Mucosa of rectum (tissue), 2 donors: ENCODE measurements around the gene FIS1.
A peak's percentile ranks its signal among the peaks of the same experiment; 100 is the strongest.
"Not testable (repeated sequence)": the region's sequence is repeated elsewhere in the genome, so short reads cannot be mapped to it uniquely, and the experiment has no call there.

Source experiments
- H3K27ac ChIP-seq, 2 donors: one replicate each; pipeline ENCODE4 v1.7.0; 2013; ENCODE audit warnings: inconsistent platforms in 2 of 2, low read depth in 2 of 2, low read length in 2 of 2
- H3K27me3 ChIP-seq, 2 donors: one replicate each; pipeline ENCODE4 v1.7.0; 2013; ENCODE audit warnings: low read length in 2 of 2; ENCODE audit not compliant: control insufficient read depth in 2 of 2, insufficient read depth in 2 of 2
- H3K36me3 ChIP-seq, 2 donors: one replicate each; pipeline ENCODE4 v1.7.0; 2013; ENCODE audit warnings: low read length in 2 of 2; ENCODE audit not compliant: control insufficient read depth in 2 of 2, insufficient read depth in 2 of 2
- H3K4me1 ChIP-seq, 2 donors: one replicate each; pipeline ENCODE4 v1.7.0; 2013; ENCODE audit warnings: low read length in 2 of 2, mild to moderate bottlenecking in 1 of 2; ENCODE audit not compliant: control insufficient read depth in 2 of 2, insufficient read depth in 2 of 2
- H3K4me3 ChIP-seq, 2 donors: one replicate each; pipeline ENCODE4 v1.7.0; 2013; ENCODE audit warnings: low read length in 2 of 2
- H3K9ac ChIP-seq, 2 donors: one replicate each; pipeline ENCODE4 v1.7.0; 2013; ENCODE audit warnings: low read length in 2 of 2, low read depth in 1 of 2, mild to moderate bottlenecking in 1 of 2
- H3K9me3 ChIP-seq, 2 donors: one replicate each; pipeline ENCODE4 v1.7.0; 2013; ENCODE audit warnings: low read length in 2 of 2; ENCODE audit not compliant: control insufficient read depth in 2 of 2
- donor health status: healthy.
- donor health status: Normal muscosa, but diverticular disease.

FIS1 gene

DNA sequence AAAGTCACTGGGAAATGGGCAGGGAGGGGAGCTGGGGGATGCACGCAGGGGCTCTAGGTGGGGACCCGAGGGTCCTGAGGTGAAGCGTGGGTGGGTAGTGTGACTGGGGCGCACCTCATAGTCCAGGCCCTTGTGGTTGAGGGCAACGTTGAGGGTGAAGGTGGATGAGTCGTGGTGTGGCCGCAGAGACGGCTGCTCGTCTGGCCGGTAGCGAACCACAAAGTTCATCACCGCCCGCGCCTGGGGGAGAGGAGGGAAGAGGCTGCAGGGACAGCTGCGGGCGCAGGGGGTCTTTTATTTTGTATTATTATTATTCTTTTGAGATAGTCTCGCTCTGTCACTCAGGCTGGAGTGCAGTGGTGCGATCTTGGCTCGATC is 38.2 kb downstream of the FIS1 start:
- Histone ChIP-seq H3K27ac (no peak overlapping the region), H3K27me3 (peaks cover 0 to 2% of the 10 kb centered on the region in 2 donors), H3K9me3 (no peaks in the 10 kb centered on the region), H3K9ac (no peak overlapping the region), H3K4me1 (peaks cover 5 to 6% of the 10 kb centered on the region in 2 donors), H3K4me3 (no peak overlapping the region), H3K36me3 (peaks cover 18 to 25% of the 10 kb centered on the region in 2 donors)

DNA sequence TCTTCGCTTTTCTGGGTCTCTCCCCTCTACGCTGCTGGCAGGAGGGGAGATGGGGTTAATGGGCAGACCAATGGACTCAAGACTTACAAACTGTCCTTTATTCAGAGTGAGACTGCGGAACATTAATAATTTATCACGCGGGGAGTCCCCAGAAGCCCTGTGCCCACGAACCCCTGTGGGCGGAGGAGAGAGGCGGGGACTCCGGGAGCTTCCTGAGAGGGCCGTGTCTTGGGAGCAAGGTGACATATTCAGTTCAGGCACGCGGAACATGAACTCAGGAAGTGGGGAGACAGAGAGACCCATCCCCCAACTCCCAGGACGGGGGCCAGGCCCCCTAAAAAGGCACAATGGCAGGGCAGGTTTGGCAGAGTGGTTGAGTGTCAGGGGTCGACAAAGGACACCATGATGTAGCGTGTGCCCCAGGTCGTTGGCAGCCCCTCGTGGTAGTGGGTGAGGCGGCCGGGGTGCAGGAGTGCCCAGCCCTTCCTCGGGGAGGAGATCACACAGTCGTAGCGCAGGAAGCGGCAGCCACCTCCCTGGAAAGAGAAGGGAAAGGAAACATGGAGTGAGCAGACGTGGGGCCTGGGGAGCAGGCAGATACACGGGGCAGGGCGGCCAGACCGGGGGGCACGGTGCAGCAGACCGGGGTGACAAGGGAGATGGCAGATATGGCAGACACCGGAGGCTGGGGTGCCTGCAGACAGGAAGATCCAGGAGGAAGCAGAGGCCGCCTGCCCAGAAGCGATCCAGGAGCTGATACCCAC is 38.8 kb downstream of the FIS1 start:
- no peak overlapping the region for H3K4me3 ChIP-seq
- H3K36me3 ChIP-seq = peaks cover 13 to 25% of the 10 kb centered on the region in 2 donors
- no peaks in the 10 kb centered on the region for H3K9me3 ChIP-seq
- peaks cover 0 to 2% of the 10 kb centered on the region in 2 donors for H3K27me3 ChIP-seq
- H3K4me1 ChIP-seq = peaks cover 6 to 8% of the 10 kb centered on the region in 2 donors
- H3K9ac ChIP-seq = no peak overlapping the region
- no peak overlapping the region for H3K27ac ChIP-seq

DNA sequence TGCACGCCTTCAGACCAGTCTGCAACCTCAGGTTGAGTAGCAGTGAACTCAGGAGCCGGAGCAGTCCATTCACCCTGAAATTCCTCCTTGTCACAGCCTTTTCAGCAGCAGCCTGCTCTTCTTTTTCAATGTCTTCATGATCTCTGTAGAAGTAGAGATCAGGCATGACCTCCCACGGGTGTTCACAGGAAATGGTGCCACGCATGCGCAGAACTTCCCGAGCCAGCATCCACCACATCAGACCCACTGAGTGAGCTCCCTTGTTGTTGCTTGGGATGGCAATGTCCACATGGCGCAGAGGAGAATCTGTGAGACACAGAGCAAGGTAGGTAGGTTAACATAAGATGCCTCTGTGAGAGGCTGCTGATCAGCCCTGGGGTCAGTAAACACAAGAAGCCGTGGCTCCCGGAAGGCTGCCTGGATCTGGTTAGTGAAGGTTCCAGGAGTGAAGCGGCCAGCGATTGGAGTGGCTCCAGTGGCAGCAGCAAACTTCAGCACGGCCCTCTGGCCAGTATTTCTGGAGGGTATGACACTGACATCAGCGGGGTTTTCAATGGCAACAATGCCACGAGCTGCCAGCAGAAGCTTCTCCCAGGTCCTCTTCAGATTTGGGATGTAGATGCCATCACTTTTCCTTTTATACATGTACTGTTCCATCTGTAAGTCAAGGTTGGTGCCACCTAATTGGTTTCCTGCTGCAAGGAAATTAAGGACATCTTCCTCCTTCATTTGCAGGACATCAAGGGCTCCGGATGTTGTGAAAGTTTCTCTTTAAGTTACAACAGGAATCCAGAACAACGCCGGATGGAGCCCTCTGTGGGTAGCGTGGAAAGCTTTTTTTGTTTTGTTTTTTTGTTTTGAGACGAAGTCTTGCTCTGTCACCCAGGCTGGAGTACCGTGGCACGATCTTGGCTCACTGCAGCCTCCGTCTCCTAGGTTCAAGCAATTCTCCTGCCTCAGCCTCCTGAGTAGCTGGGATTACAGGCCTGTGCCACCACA is 40.8 kb downstream of the FIS1 start:
- not testable (repeated sequence) for H3K4me3 ChIP-seq, H3K9ac ChIP-seq, H3K9me3 ChIP-seq, H3K27me3 ChIP-seq, H3K27ac ChIP-seq
- peaks cover 5 to 11% of the 10 kb centered on the region in 2 donors for H3K36me3 ChIP-seq
- H3K4me1 ChIP-seq = peaks cover 12 to 14% of the 10 kb centered on the region in 2 donors

DNA sequence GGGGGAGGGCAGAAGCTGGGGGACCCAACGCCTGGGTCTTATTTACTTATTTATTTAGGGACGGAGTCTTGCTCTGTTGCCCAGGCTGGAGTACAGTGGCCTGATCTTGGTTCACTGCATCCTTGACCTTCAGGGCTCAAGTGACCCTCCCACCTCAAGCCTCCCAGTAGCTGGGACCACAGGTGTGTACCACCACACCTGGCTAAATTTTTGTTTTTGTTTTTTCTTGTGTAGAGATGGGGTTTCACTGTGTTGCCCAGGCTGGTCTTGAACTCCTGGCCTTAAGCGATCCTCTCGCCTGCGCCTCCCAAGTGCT is 42.3 kb downstream of the FIS1 start:
- Histone ChIP-seq H3K9ac (peak overlapping the region in 1 of 2 donors; percentile 79), H3K4me3 (no peak overlapping the region), H3K9me3 (no peaks in the 10 kb centered on the region), H3K27me3 (peaks cover 0 to 6% of the 10 kb centered on the region in 2 donors), H3K36me3 (peaks cover under 1 to 5% of the 10 kb centered on the region in 2 donors), H3K27ac (no peak overlapping the region), H3K4me1 (peaks cover 12 to 14% of the 10 kb centered on the region in 2 donors)

DNA sequence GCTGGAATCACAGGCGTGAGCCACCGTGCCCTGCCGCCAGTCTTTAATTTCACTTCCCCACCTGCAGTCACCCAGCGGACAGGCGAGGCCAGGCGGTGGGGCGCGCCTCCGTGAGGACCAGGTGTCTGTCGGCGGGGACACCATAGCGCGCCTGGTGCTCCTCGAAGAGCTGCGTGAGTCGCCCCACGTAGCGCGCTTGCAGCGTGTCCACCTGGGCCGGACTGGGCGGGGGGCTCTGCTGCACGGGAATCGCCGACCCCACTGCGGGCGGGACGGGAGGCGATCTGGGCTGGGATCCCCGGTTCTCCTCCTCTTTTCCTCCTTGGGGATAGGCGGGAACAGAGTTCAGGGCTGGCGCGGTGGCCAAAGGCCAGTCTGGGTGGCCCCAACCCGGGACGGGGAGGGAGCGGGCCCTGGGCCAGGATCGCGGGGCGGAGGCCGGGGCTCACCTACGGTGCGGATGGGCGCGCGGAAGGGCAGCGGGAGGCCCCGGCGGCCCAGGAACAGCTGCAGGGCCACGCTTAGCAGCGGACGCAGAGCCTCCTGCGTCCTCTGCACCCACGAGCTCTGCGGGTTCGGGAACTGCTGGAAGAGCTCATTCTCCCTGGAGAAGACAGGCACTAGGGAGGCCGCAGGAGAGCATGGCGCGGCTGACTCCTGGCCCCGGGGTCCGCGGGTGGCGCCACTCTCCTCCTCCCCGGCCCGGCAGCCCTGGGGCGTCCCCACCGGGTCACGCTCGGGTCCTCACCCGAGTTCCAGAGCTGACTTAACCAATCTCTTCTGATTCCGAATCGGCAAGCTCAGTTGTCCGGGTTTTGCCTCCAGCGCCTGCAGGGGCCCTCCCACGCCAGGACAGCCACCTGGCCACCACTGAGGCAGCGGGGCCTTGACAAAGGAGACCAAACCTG is 42.9 kb downstream of the FIS1 start:
- Histone ChIP-seq H3K9ac (peak overlapping the region; percentile 14 to 79), H3K27me3 (peaks cover 0 to 6% of the 10 kb centered on the region in 2 donors), H3K4me3 (peak overlapping the region; percentile 48 to 70)

DNA sequence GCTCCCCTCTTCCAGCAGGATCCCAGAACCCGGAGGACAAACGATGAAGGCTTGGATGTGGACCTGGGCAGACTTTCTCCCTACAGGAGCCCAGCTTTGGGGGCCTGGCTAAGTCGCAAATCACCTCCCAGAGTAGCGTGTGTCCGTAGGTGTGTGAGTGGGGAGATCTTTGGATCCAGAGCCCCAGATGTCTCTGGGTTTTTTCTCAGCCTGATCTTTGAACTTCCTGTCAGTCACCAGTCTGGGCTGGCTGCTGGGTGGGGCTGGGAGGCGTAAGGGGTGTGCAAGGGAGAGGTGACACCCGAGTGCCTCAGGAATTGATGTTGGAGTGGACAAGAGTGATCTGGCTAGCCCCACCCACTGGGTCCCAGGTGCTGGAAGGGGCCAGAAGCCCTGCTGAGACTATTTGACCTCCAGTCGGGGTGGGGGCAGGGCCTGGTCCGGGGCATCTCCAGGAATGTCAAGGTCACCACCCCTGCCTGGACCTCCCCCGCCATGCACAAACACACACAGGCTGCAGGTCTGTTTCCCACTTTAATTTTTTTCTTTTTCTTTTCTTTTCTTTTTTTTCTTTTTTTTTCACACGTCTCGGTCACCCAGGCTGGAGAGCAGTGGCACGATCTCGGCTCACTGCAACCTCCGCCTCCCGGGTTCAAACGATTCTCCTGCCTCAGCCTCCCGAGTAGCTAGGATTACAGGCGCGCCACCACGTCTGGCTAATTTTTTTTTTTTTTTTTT is 43.9 kb downstream of the FIS1 start, which contains the start of gene MOGAT3:
Gene MOGAT3, minus strand, starts transcription at position 175 of the 738 bp plus-strand sequence. CDS start 182 bp downstream, outside the sequence.
- Histone ChIP-seq H3K9ac (peak within 1 kb of the TSS; percentile 70 to 79), H3K27me3 (peaks cover 0 to 6% of the 10 kb centered on the region in 2 donors), H3K4me3 (peak within 1 kb of the TSS; percentile 70 to 73), H3K4me1 (peaks cover 12 to 14% of the 10 kb centered on the region in 2 donors), H3K27ac (peak within 1 kb of the TSS; percentile 86 to 92), H3K9me3 (no peaks in the 10 kb centered on the region), H3K36me3 (peaks cover 0 to 1% of the 10 kb centered on the region in 2 donors)

More for the DNA sequence above, 42.9 kb downstream of the FIS1 start:
- no peaks in the 10 kb centered on the region for H3K9me3 ChIP-seq
- peaks cover 0 to 5% of the 10 kb centered on the region in 2 donors for H3K36me3 ChIP-seq
- peaks cover 12 to 14% of the 10 kb centered on the region in 2 donors for H3K4me1 ChIP-seq
- peak overlapping the region; percentile 86 to 92 for H3K27ac ChIP-seq

DNA sequence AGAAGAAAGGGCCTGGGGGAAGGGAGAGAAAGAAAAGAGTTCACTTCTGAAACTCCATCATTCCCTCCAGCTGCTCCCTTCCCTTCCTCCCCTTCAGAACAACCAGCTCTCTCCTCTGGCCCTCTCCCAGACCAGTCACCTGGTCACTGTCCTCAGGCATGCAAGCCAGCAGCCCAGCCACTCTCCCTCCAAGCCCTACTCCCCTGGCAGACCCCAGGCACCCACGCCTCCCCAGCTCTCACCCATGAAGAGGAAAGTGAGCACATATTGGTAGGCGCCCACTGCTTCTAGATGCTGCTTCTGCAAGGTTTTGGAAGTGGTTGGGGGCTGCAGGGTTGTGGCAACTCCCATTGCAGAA is 44.4 kb downstream of the FIS1 start:
- H3K4me1 ChIP-seq = peaks cover 12 to 14% of the 10 kb centered on the region in 2 donors
- no peaks in the 10 kb centered on the region for H3K36me3 ChIP-seq
- H3K27me3 ChIP-seq = peaks cover 0 to 6% of the 10 kb centered on the region in 2 donors
- H3K27ac ChIP-seq = peak overlapping the region; percentile 86 to 92
- no peaks in the 10 kb centered on the region for H3K9me3 ChIP-seq
- peak overlapping the region; percentile 70 for H3K9ac ChIP-seq
- peak overlapping the region; percentile 69 to 73 for H3K4me3 ChIP-seq

DNA sequence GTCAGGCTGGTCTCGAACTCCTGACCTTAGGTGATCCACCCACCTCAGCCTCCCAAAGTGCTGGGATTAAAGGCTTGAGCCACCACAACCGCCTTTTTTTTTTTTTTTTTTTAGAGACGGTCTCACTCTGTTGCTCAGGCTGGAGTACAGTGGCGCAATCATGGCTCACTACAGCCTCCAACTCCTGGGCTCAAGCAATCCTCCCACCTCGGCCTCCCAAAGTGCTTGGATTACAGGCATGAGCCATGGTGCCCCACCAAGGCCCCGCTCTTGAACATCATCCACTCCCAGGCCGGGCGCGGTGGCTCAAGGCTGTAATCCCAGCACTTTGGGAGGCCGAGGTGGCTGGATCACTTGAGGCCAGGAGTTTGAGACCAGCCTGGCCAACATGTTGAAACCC is 45.4 kb downstream of the FIS1 start:
- not testable (repeated sequence) for H3K9me3 ChIP-seq, H3K36me3 ChIP-seq, H3K4me3 ChIP-seq, H3K27me3 ChIP-seq, H3K27ac ChIP-seq, H3K9ac ChIP-seq
- H3K4me1 ChIP-seq = peaks cover 12 to 14% of the 10 kb centered on the region in 2 donors

DNA sequence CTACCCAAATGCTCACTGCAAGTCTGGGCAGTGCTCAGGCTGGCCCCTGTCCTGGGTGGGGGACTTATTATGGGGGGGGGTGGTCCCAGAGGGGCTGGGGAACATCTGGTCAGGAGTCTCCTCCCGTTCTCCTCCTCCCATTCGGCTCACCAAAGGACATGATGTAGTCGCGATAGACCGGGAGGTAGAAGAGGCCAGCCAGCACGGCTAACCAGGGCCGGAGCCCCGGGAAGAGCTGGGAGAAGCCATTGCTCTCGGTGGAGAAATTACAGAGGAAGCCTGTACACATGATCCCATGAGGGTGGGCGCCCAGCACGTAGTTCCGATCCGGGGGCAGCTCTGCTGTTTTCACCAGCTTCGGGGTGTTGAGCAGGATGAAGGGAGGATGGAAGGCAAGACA is 46.4 kb downstream of the FIS1 start:
- no peaks in the 10 kb centered on the region for H3K36me3 ChIP-seq
- peaks cover 12 to 14% of the 10 kb centered on the region in 2 donors for H3K4me1 ChIP-seq
- H3K27me3 ChIP-seq = peaks cover 0 to 6% of the 10 kb centered on the region in 2 donors
- no peak overlapping the region for H3K27ac ChIP-seq
- H3K4me3 ChIP-seq = no peak overlapping the region
- H3K9me3 ChIP-seq = no peaks in the 10 kb centered on the region
- H3K9ac ChIP-seq = no peak overlapping the region
